SU-DHL-6 (cell line): Measurements from ENCODE around the gene TRAPPC4.

Experiments used
- H2AFZ ChIP-seq: fragments of 200-600 bp; sonication (generic); 2 replicates; pipeline ENCODE4 v1.6.1; 2014; ENCODE audit warnings: low read depth, mild to moderate bottlenecking, moderate library complexity, mixed read lengths, antibody characterized with exemption, low read length; ENCODE audit not compliant: severe bottlenecking
- H3F3A ChIP-seq: fragments of 200-600 bp; shearing (Covaris generic); 2 replicates; pipeline ENCODE4 v1.6.0; 2016; ENCODE audit warnings: antibody characterized with exemption, mild to moderate bottlenecking; ENCODE audit not compliant: insufficient read depth
- H3K27ac ChIP-seq: fragments of 200-600 bp; sonication (generic); 2 replicates; pipeline ENCODE4 v1.5.1; 2016; ENCODE audit warnings: low read depth, mild to moderate bottlenecking, low read length, moderate library complexity, mixed read lengths
- H3K27me3 ChIP-seq: fragments of 200-600 bp; sonication (generic), shearing (Covaris generic); 2 replicates; pipeline ENCODE4 v1.6.0; 2014; ENCODE audit warnings: mild to moderate bottlenecking, low read length
- H3K36me3 ChIP-seq: fragments of 200-600 bp; sonication (generic); 2 replicates; pipeline ENCODE4 v1.6.1; 2014; ENCODE audit warnings: mild to moderate bottlenecking, low read length, mixed read lengths
- H3K4me2 ChIP-seq: fragments of 300-600, 200-600 bp; shearing (Covaris generic), sonication (generic); 2 replicates; pipeline ENCODE4 v1.6.0; 2014; ENCODE audit warnings: low read length, low read depth, mild to moderate bottlenecking; ENCODE audit not compliant: poor library complexity, severe bottlenecking
- H3K4me3 ChIP-seq: fragments of 200-600 bp; sonication (generic); 2 replicates; pipeline ENCODE4 v1.5.1; 2014; ENCODE audit warnings: antibody characterized with exemption, low read length, mild to moderate bottlenecking, mixed read lengths; ENCODE audit not compliant: insufficient read depth, poor library complexity, severe bottlenecking
- H3K79me2 ChIP-seq: fragments of 200-600 bp; sonication (generic); 2 replicates; pipeline ENCODE4 v1.6.1; 2014; ENCODE audit warnings: mild to moderate bottlenecking, low read length, moderate library complexity; ENCODE audit not compliant: insufficient read depth
- H3K9ac ChIP-seq: fragments of 200-600 bp; sonication (generic); 2 replicates; pipeline ENCODE4 v1.7.0; 2014; ENCODE audit warnings: mild to moderate bottlenecking, low read length
- H3K9me2 ChIP-seq: fragments of 200-600 bp; sonication (generic); replicated peaks from 2 replicates; pipeline ENCODE4 v1.6.1; 2014; ENCODE audit warnings: low read length; ENCODE audit not compliant: insufficient read depth
- H3K9me3 ChIP-seq: fragments of 200-600 bp; sonication (generic); 2 replicates; pipeline ENCODE4 v1.6.1; 2014; ENCODE audit warnings: low read length, mixed read lengths; ENCODE audit not compliant: insufficient read depth
- H4K20me1 ChIP-seq: fragments of 200-600 bp; sonication (generic); 2 replicates; pipeline ENCODE4 v1.6.1; 2014; ENCODE audit warnings: low read depth, mild to moderate bottlenecking, antibody characterized with exemption, low read length, moderate library complexity, mixed read lengths
- EZH2phosphoT487 ChIP-seq: fragments of 200-600 bp; sonication (generic), shearing (Covaris generic); conservative IDR thresholded peaks from 2 replicates; pipeline ENCODE4 v1.6.1; 2018; ENCODE audit warnings: mild to moderate bottlenecking, antibody characterized with exemption, low read length, moderate library complexity, mixed read lengths
- TF ChIP-seq, protein P1 (sequence below): fragments of 200-600 bp; sonication (generic); IDR thresholded peaks from one replicate; pipeline ENCODE4 v1.5.1; 2017; ENCODE audit warnings: antibody characterized with exemption, mild to moderate bottlenecking, low read length, moderate library complexity; ENCODE audit not compliant: insufficient read depth, poor library complexity, severe bottlenecking

Gene TRAPPC4

DNA sequence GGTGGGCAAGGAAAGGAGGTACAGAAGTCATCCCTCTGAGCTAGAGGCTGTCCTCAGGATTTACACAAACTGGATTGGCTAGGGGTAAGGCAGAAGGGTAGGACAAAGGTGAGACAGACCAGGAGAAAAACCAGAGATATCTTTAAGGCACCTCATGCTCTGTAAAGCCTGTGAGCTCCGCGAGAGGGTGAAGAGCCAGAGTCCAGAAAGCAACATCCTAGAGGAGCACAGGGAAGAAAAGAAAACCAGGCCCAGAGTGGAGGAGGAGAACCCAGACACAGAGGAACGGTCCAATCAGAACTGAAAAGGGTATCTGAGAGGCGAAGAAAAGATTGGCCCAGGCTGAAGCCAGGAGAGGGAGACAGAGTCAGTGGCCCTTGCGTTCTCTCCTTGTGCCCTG is 7.0 kb downstream of the TRAPPC4 start:
- TF ChIP-seq, protein P1, sequence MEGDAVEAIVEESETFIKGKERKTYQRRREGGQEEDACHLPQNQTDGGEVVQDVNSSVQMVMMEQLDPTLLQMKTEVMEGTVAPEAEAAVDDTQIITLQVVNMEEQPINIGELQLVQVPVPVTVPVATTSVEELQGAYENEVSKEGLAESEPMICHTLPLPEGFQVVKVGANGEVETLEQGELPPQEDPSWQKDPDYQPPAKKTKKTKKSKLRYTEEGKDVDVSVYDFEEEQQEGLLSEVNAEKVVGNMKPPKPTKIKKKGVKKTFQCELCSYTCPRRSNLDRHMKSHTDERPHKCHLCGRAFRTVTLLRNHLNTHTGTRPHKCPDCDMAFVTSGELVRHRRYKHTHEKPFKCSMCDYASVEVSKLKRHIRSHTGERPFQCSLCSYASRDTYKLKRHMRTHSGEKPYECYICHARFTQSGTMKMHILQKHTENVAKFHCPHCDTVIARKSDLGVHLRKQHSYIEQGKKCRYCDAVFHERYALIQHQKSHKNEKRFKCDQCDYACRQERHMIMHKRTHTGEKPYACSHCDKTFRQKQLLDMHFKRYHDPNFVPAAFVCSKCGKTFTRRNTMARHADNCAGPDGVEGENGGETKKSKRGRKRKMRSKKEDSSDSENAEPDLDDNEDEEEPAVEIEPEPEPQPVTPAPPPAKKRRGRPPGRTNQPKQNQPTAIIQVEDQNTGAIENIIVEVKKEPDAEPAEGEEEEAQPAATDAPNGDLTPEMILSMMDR, result no peak
- no peak for TF ChIP-seq EZH2phosphoT487
- H3K4me2 ChIP-seq, result no peak overlapping the region
- H3K4me3 ChIP-seq, result no peak overlapping the region
- H3K9me2 ChIP-seq, result no peaks in the 10 kb centered on the region
- 0 out of 2 replicates have a peak, but pooled peaks cover 3% of the 10 kb centered on the region for H3K36me3 ChIP-seq
- no peaks in the 10 kb centered on the region for H3K9me3 ChIP-seq
- H3K27me3 ChIP-seq, result no peaks in the 10 kb centered on the region
- H3K27ac ChIP-seq, result no peak overlapping the region
- H4K20me1 ChIP-seq, result no peaks in the 10 kb centered on the region
- no peak overlapping the region for H3K9ac ChIP-seq
- H3K79me2 ChIP-seq, result peaks cover 13% of the 10 kb centered on the region
- no peak overlapping the region for H2AFZ ChIP-seq
- H3F3A ChIP-seq, result peaks cover 9% of the 10 kb centered on the region

DNA sequence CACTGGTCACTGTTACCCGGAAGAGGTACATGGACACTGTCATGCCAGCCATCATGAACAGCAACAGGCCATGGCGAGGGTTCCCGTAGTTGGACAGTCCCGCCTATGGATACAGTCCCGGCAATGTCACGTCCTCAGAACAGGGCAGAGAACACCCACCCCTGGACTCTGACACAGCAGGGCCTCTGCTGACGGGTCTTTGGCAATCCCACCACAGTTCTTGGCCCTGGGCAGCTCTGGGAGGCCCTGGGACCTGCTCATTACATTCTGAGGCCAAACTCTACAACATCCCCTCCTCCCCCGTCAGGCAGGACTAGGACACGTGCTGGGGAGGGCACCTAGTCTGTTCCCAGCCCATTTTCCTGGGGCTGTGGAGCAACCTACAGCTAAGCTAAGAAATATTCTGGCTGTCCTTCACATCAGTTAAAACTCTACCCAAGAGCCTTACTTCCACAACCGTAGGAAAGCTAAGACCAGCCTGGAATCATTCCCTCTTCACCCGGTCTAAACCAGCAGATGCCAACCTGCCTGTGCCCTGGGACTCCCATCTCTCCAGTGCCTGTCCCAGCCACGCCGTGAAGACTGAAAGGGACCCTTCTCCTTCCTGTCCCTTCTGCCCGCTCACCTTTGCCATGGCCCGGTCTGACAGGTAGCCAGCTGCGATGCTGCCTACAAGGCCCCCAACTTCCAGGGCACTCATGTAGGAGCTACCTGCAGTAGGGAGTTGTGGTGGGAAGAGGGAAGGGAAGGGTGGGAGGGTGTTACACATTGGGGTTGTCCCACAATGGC is 7.6 kb downstream of the TRAPPC4 start:
- Histone ChIP-seq H3K9ac (no peak overlapping the region), H3K9me2 (no peaks in the 10 kb centered on the region), H3K36me3 (0 out of 2 replicates have a peak, but pooled peaks cover 3% of the 10 kb centered on the region), H3K4me2 (no peak overlapping the region), H3K4me3 (no peak overlapping the region), H2AFZ (no peak overlapping the region), H3F3A (peaks cover 8% of the 10 kb centered on the region), H4K20me1 (no peaks in the 10 kb centered on the region), H3K9me3 (no peaks in the 10 kb centered on the region), H3K27ac (no peak overlapping the region), H3K79me2 (peaks cover 7% of the 10 kb centered on the region), H3K27me3 (no peaks in the 10 kb centered on the region)
- no peak for TF ChIP-seq EZH2phosphoT487
- TF ChIP-seq, protein P1, result no peak

DNA sequence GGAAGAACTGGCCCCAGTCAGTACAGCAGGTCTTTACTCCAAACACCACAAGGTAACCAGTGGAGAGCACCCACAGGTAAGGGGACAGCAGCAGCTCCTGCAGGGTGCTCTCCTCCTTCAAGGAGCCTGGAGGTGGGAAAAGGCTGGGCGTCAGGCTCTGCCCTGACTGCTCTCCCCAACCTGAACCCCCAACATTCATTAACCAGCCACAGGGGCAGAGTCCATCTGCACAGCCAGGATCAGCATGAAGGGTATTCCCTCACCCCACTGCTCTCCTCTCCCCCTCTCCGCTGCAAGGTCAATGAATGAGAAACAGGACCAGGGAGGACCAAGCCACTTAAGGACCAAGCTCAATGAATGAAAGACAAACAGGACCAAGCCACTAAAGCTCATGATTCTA is 8.4 kb downstream of the TRAPPC4 start:
- Histone ChIP-seq H3K36me3 (0 out of 2 replicates have a peak, but pooled peaks cover 3% of the 10 kb centered on the region), H4K20me1 (no peaks in the 10 kb centered on the region), H3K9me3 (no peaks in the 10 kb centered on the region), H3K9ac (no peak overlapping the region), H3F3A (peaks cover 7% of the 10 kb centered on the region), H3K79me2 (peaks cover 6% of the 10 kb centered on the region), H2AFZ (no peak overlapping the region), H3K27me3 (no peaks in the 10 kb centered on the region), H3K9me2 (no peaks in the 10 kb centered on the region), H3K4me3 (no peak overlapping the region), H3K4me2 (no peak overlapping the region), H3K27ac (no peak overlapping the region)
- TF ChIP-seq EZH2phosphoT487, result no peak
- TF ChIP-seq, protein P1, result no peak
